ENCODE results near the gene GET4.

- TF ChIP-seq HDGF (IDR thresholded peaks at IDR 0.05; ENCODE audit: borderline replicate concordance) (no peak), ARNT (IDR thresholded peaks at IDR 0.05) (no peak), FOXK2 (IDR thresholded peaks at IDR 0.05) (no peak), ELF4 (IDR thresholded peaks at IDR 0.05) (no peak), BHLHE40 (IDR thresholded peaks at IDR 0.05; ENCODE audit: borderline replicate concordance) (no peak), TARDBP (IDR thresholded peaks at IDR 0.05) (no peak), SP1 (IDR thresholded peaks at IDR 0.05) (no peak), FOXM1 (IDR thresholded peaks at IDR 0.05; ENCODE audit: borderline replicate concordance) (no peak), SUZ12 (IDR thresholded peaks at IDR 0.05) (no peak), CTBP1 (IDR thresholded peaks at IDR 0.05; ENCODE audit: borderline replicate concordance) (no peak), FOXA1 (IDR thresholded peaks at IDR 0.05) (no peak), NFRKB (IDR thresholded peaks at IDR 0.05) (no peak)
Observed at GRCh38 chr7:897086-897485, 20.7 kb downstream of the GET4 start.

All from HEK293T (cell line).